ENCODE data around the gene ADGRV1. TPM values are rescaled to one million over a fixed set of nuclear protein-coding genes. Genes with fewer than 3 reads are reported as not detected.

ADGRV1 gene
- total RNA-seq, 1 donor from 2014 or later = 0.13 TPM

- DNase-seq (ENCODE audit: low read depth in 2 of 2) = peak in 1 of 2 donors; percentile 12
Measured at GRCh38 chr5:91058575-91058974, 500.0 kb downstream of the ADGRV1 start.

DNA sequence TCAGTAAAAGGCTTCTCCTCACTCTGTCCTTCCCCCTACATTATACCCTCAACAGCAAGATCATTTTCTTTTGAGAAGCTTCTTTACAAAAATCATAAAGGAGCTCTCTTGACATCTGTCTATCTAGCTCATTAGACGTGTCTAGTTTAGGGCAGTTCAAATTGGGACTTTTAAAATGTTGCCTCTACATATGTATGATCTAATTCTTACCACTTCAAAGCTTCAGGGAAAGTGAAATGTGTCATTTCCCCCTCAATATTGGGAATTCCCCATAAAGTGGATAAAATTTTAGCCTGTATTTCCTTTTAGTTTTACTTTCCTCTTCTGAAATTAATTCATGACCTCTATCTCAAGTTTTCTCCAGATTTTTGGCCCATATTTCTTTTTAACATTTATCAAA is 500.8 kb downstream of the ADGRV1 start:
- peak; percentile 3 to 29 for DNase-seq (ENCODE audit: low read depth in 2 of 2)

DNA sequence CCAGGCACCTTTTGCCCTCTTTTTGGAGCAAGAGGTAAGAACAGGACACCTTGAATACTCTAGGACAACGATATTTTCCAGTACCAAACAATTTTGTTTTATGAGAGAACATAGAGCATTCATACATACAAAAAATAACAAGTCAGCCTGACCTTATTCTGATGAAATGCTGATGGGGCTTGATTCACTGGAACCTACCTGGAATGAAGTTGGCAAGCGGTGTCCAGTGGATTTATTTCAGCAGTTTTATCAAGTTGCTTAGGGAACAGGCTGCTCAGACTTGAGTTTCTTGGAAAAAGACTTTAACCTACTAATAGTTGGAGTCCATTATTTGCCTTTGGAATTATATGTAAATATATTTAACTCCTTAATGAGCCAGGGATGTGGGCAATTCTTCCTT is 502.5 kb downstream of the ADGRV1 start:
- DNase-seq (ENCODE audit: low read depth in 2 of 2) = no peak

DNA sequence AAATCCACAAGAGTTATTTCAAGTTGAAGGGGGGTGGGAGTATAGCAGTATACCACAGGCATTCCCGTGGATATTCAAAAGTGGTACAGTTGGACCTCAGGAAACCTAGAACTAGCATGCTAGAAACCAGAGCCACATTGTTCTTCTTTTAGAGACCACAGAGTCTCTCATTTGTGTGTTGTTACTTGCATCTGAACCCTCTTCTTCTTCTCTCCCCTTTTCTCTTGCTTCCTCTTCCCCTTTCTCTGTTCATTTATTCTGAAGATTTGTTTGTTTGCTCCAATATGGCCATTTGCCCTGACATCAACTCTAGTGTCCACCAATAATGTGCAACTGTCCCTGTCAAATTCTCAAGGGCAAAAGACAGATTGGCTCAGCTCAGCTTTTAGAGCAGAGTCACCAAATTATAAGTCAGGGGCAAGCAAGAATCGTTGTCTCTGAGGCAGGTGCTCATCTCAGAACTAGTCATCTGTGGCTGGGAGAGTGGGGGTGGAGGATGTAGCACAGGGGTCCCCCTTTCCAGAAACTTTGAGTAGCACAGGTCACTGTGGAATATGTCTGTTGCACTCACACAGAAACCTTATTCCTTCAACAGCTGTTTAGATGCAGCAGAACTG is 503.5 kb downstream of the ADGRV1 start:
- no peak for DNase-seq (ENCODE audit: low read depth in 2 of 2)

- peak in 1 of 2 donors; percentile 1 for DNase-seq (ENCODE audit: low read depth in 2 of 2)
Measured at GRCh38 chr5:91063098-91063690, 504.6 kb downstream of the ADGRV1 start.

DNA sequence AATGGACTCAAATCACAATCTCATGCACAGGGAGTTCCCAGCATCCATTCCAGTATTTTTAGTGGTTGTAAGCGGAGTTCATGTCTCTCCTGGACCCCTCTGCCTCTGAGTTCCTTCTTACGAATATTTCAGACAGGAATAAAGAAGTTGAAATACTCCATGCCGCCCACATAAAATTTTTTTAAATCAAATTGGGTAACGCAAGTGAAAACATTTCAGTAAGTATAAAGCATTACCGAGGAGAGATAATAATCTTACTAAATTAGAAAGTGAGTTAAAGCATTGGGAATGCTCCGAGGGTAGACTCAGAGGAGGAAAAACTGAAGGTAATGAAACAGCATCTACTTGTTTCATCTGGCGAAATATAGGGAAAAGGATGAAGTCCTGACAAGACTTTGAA is 506.9 kb downstream of the ADGRV1 start:
- DNase-seq (ENCODE audit: low read depth in 2 of 2) = no peak

- DNase-seq (ENCODE audit: low read depth in 2 of 2) = no peak
Measured at GRCh38 chr5:91069364-91069763, 510.8 kb downstream of the ADGRV1 start.

GRCh38 chr5:91070761-91071550 is 512.4 kb downstream of the ADGRV1 start:
- no peak for DNase-seq (ENCODE audit: low read depth in 2 of 2)

DNA sequence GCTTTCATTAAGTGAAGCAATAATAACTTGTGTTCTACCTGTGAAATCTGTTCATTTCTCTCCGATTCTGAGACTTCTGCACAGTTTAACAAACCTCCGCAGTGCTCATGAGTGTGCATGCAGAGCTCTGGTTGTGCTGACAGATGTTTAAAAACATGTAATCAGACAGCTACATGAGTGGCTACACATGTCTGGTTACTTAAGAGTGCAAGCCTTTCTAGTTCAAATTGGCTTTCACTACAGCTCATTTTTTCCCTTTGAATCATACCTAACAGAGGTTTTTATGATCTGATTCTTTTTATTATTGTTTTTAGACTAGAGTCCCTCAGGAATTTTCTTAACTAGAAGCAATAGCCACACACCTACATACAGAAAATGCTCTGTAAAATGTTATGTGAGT is 514.3 kb downstream of the ADGRV1 start:
- DNase-seq (ENCODE audit: low read depth in 2 of 2) = no peak

DNA sequence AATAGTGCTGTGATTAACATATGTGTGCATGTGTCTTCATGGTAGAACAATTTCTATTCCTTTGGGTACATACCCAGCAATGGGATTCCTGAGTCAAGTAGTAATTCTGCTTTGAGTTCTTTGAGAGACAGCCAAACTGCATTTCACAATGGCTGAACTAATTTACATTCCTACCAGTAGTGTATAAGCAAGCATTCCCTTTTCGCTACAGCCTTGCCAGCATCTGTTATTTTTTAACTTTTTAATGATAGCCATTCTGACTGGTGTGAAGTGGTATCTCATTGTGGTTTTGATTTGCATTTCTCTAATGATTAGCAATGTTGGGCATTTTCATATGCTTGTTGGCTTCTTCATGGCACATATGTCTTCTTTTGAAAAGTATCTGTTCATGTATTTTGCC is 516.0 kb downstream of the ADGRV1 start:
- DNase-seq (ENCODE audit: low read depth in 2 of 2) = no peak

DNA sequence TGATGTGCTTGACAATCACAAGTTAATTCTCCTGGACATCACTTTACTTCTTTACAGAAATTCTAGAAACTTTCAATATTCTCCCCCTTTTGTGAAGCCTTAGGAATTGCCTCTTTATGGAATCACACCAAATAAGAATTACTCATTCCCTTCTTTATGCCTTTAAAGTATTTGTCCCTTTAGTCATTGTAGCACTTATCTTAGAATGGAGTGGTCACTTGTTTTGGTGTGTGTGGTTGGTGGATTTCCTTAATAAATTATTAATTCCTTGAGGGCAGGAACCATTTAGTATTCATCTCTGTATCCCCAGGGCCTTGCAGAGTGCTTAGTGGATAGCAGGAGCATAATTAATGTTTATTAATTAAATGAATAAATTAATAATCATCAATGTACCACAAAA is 517.5 kb downstream of the ADGRV1 start:
- no peak for DNase-seq (ENCODE audit: low read depth in 2 of 2)

- DNase-seq (ENCODE audit: low read depth in 2 of 2) = no peak
Measured at GRCh38 chr5:91077623-91078022, 519.0 kb downstream of the ADGRV1 start.

DNA sequence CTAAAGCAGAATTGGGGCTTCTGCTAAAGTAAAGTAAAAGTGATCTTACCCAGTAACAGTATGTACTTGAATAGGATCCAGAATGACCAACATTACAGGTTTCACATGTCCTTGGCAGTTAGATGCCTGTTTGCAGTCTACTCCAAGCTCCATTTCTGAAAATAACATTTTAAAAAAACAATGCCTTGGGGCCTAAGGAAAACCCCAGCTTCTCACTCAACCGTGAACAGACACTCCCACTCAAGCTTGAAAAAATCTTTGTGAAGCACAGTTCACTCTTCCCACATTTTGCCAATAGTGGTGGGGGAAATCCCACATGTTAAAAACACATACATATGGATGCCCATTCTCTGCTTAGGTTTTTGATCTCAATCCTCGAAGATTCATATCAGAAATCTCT is 520.4 kb downstream of the ADGRV1 start:
- DNase-seq (ENCODE audit: low read depth in 2 of 2) = no peak

DNA sequence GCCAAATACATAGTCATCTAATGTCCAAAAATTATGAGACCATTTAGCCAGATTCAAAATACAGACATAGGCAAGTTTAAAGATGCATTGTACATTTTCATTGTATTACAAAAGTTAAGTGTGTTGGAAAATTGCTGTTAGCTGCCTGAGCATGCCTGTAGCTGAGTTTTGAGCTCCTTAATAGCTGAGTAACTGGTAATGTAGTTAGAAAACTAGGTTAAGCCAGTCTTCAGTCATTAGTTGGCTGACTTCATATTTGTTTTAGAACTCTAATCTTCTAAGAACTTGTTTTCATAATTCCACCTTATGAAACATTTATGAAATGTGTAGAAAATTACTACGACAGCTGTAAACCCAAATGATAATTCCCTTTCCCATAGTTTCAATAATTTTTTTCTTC is 531.2 kb downstream of the ADGRV1 start:
- DNase-seq (ENCODE audit: low read depth in 2 of 2) = no peak

- no peak for DNase-seq (ENCODE audit: low read depth in 2 of 2)
Measured at GRCh38 chr5:91090995-91091394, 532.4 kb downstream of the ADGRV1 start.

GRCh38 chr5:91091471-91092234 is 533.1 kb downstream of the ADGRV1 start:
- no peak for DNase-seq (ENCODE audit: low read depth in 2 of 2)

- DNase-seq (ENCODE audit: low read depth in 2 of 2) = no peak
Measured at GRCh38 chr5:91092859-91093783, 534.5 kb downstream of the ADGRV1 start.

GRCh38 chr5:91095313-91095712 is 536.7 kb downstream of the ADGRV1 start:
- peak in 1 of 2 donors; percentile 36 for DNase-seq (ENCODE audit: low read depth in 2 of 2)

DNA sequence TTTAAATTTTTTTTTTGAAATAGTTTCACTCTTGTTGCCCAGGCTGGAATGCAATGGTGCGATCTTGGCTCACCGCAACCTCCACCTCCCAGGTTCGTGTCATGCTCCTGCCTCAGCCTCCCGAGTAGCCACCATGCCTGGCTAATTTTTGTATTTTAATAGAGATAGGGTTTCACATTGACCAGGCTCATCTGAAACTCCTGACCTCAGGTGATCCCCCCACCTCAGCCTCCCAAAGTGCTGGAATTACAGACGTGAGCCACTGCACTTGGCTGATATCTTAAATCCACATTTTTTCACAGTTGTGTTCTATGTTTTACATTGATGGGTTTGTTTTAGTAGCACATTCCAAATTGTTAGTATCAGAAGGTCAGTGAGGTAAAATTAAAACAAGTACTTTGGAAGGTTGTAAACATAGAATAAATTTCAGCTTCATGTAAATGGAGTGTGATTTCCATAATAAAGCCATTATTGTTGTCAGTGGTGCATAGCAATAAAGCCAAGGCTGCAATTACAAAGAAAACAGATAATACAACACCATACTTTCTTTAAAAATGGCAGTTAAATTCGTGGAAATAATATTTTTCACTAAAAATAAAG is 537.3 kb downstream of the ADGRV1 start:
- no peak for DNase-seq (ENCODE audit: low read depth in 2 of 2)

DNA sequence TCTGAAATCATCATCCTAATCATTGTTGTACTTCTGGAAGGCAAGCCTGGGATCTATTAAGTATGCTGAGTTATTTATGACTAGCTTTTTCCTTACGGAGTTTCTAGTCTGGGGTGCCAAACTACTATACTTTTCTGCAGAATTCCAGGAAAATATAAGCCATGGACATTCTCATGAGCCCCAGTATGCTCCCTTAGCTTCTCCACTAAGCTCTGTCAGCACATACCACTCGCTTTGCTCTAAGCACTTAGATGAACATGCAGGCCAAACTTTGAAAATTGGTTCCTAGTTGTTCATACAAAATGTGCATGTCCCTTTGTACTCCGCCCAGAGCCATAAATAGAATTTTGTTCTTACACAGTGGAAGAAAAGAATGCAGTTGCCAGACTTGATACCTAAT is 539.9 kb downstream of the ADGRV1 start:
- DNase-seq (ENCODE audit: low read depth in 2 of 2) = no peak
